Stimulated activated effector memory CD8-positive, alpha-beta T cell treated with anti-CD3 and anti-CD28 coated beads, Interleukin-12 subunit alpha, Interleukin-12 subunit beta, amount 100 ng/mL, for 72 hours (primary cell): ENCODE measurements around the gene NPRL2.

ENCODE experiments used
- ATAC-seq: fragments of 150-1000 bp; cut with Tn5 transposase; 2 replicates; pipeline ENCODE4 v1.10.0; 2021
- DNase-seq, 2 donors: peaks; one replicate each; pipeline ENCODE4 v3.0.0; 2021 to 2022; ENCODE audit warnings: low spot score in 2 of 2
- H3K27ac Mint-ChIP-seq: one replicate; pipeline ENCODE4 v1.8.0; 2022; ENCODE audit warnings: mild to moderate bottlenecking, mixed read lengths
- H3K36me3 Mint-ChIP-seq: one replicate; pipeline ENCODE4 v1.8.0; 2022; ENCODE audit warnings: mild to moderate bottlenecking, mixed read lengths
- H3K4me1 Mint-ChIP-seq: one replicate; pipeline ENCODE4 v1.8.0; 2022; ENCODE audit warnings: mixed read lengths
- H3K4me3 Mint-ChIP-seq: one replicate; pipeline ENCODE4 v1.8.0; 2022; ENCODE audit warnings: mild to moderate bottlenecking, mixed read lengths
- H3K9me3 Mint-ChIP-seq: one replicate; pipeline ENCODE4 v1.8.0; 2022; ENCODE audit warnings: mixed read lengths

Gene NPRL2

GRCh38 chr3:50330330-50330729 is 20.2 kb downstream of the NPRL2 start:
- Mint-ChIP-seq H3K9me3 (no peaks in the 10 kb centered on the region), H3K27ac (peak overlapping the region; percentile 37), H3K4me3 (no peak overlapping the region), H3K36me3 (peaks cover 91% of the 10 kb centered on the region), H3K4me1 (peaks cover 35% of the 10 kb centered on the region)
- ATAC-seq (no peak), DNase-seq (no peak)

DNA sequence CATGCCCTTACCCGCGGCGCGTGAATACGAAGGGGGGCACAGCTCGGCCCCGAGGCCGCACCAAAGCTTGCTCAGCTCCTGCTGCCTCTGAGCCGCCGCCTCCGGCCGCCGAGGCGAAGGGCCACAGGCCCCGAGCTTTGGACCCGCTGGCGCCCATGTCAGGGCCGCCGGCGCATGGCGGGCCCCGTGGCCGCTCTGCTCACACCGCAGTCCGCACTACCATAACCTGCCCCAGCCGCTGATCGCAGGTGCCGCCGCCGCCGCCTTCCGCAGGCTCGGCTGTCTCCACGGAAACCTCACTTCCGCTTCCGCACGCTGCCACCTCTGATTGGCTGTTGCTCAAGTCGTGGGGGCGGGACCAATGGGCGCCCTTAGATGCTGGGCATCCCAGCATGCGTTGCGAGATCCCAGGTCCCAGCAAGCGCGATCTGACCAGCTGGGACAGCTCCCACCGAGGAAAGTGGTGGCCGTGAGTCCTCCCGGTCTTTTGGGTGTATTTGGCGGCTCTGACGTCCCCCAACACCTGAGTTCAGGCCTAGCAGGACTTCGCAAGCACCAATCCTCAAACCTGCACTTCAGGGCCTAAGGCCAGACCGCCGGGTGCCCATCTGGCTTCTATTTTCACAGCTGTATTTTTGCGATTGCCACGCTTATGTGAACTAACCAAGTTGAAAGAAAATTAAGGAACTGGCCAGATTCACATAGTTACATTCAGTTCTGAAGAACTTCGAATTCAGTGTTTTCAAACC is 22.5 kb downstream of the NPRL2 start, which contains the start of gene TUSC2:
Gene TUSC2 (minus strand): TSS at position 281 of the 749 bp plus-strand sequence. CDS start 124 bp downstream, at position 157.
- Mint-ChIP-seq H3K4me1 (peaks cover 24% of the 10 kb centered on the region), H3K36me3 (peaks cover 77% of the 10 kb centered on the region), H3K4me3 (peak within 1 kb of the TSS; percentile 80), H3K9me3 (no peaks in the 10 kb centered on the region), H3K27ac (peak within 1 kb of the TSS; percentile 88)
- peak; percentile 92 for ATAC-seq
- DNase-seq, result peak; percentile 82 to 95

- peak overlapping the region; percentile 80 for H3K4me3 Mint-ChIP-seq
- DNase-seq, result no peak
- H3K4me1 Mint-ChIP-seq, result peaks cover 30% of the 10 kb centered on the region
- H3K9me3 Mint-ChIP-seq, result no peaks in the 10 kb centered on the region
- peak overlapping the region; percentile 88 for H3K27ac Mint-ChIP-seq
- H3K36me3 Mint-ChIP-seq, result peaks cover 67% of the 10 kb centered on the region
- no peak for ATAC-seq
These were observed 23.4 kb downstream of the NPRL2 start for GRCh38 chr3:50327129-50327528.

DNA sequence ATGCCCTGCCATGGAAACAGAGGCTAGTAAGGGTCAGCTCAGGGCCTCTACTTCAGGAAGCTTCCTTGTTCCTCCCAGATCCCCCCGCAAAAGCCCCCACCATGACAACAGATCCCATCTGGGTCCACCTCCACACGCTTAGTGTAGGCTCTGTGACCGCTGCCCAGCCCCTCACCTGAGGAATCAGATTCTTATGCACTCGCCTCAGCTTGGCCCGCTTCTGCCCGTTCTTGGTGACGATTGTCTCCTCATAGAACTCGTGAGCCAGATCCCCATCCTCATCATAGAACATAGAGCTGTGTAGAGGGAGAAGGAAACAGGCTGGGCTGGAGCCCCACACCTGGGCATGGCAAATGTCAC is 24.4 kb downstream of the NPRL2 start:
- ATAC-seq (no peak), DNase-seq (no peak)
- Mint-ChIP-seq H3K27ac (no peak overlapping the region), H3K36me3 (peaks cover 57% of the 10 kb centered on the region), H3K9me3 (no peaks in the 10 kb centered on the region), H3K4me3 (peak overlapping the region; percentile 80), H3K4me1 (peaks cover 30% of the 10 kb centered on the region)

- Mint-ChIP-seq H3K9me3 (no peaks in the 10 kb centered on the region), H3K4me3 (no peak overlapping the region), H3K4me1 (peaks cover 31% of the 10 kb centered on the region), H3K27ac (peak overlapping the region; percentile 91), H3K36me3 (peaks cover 52% of the 10 kb centered on the region)
- no peak for DNase-seq
- ATAC-seq, result no peak
These were observed 24.9 kb downstream of the NPRL2 start for GRCh38 chr3:50325497-50326181.

- ATAC-seq, result no peak
- Mint-ChIP-seq H3K4me3 (no peak overlapping the region), H3K27ac (peak overlapping the region; percentile 91), H3K4me1 (peaks cover 37% of the 10 kb centered on the region), H3K9me3 (no peaks in the 10 kb centered on the region), H3K36me3 (peaks cover 46% of the 10 kb centered on the region)
- no peak for DNase-seq
These were observed 25.5 kb downstream of the NPRL2 start for GRCh38 chr3:50325113-50325480.

DNA sequence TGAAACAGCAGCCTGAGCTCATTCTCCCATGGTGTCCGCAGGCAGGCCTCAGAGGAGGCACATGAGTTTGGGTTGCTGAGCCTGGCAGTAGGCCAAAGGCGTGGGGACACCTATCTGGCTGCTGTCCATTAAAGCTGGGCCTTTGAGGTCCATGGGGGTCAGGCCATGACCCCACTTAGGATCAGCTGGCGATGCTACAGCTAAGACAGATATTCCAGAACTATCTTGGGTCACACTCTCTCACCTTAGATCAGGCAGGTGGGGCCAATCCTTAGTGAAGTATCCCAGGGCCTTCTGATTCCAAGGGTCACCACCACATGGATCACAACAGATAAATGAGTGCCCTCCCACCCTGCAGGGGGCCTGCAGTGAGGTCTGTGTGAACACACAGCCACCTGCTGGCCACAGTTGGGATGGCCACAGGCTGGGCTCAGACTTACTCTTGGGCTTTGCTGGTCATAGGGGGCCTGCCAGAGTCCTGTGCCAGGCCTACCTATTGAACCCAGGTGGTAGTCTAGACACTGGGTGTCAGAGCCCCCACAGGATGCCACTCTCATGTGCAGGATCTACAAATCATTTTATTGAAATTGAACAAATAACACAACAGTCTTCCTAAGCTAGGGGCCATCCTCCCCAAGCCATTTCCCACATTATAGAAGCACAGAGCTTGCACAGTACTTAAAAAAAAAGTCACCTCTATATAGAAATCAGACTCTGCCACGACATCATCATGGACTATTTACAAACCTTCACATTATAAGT is 26.0 kb downstream of the NPRL2 start:
- Mint-ChIP-seq H3K9me3 (no peaks in the 10 kb centered on the region), H3K36me3 (peaks cover 41% of the 10 kb centered on the region), H3K4me3 (no peak overlapping the region), H3K27ac (peak overlapping the region; percentile 91), H3K4me1 (peaks cover 42% of the 10 kb centered on the region)
- ATAC-seq (peak; percentile 42), DNase-seq (peak; percentile 52 to 82)

DNA sequence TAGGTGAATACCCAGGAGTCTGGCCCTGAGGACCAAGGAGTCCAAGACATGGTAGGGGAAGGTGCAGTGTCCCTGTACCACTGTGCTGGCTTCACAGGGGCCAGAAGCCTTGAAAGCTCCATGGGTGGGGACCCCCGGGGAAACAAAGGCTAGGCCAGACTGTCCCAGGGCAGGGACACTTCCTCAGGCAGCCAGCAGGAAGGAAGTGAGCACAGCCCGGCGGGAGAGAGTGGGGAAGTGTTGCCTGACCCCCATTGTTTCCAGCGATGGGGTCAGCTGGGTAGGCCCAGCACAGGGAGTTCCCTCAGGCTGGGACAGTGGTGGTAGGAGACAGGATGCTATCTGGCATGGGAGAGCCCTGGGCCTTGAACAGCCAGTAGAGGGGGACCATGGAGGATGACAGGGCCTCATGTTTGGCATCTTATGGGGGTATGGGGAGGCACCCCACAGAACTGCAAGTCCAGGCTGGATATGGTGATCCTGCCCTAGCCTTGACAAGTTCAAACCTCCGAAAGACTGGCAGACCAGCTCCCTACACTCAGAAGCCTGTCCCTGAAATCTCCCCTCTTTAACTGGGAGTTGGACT is 26.9 kb downstream of the NPRL2 start:
- Mint-ChIP-seq H3K9me3 (no peaks in the 10 kb centered on the region), H3K4me3 (peak overlapping the region; percentile 78), H3K36me3 (peaks cover 33% of the 10 kb centered on the region), H3K4me1 (peaks cover 50% of the 10 kb centered on the region), H3K27ac (peak overlapping the region; percentile 91)
- ATAC-seq (no peak), DNase-seq (no peak)

DNA sequence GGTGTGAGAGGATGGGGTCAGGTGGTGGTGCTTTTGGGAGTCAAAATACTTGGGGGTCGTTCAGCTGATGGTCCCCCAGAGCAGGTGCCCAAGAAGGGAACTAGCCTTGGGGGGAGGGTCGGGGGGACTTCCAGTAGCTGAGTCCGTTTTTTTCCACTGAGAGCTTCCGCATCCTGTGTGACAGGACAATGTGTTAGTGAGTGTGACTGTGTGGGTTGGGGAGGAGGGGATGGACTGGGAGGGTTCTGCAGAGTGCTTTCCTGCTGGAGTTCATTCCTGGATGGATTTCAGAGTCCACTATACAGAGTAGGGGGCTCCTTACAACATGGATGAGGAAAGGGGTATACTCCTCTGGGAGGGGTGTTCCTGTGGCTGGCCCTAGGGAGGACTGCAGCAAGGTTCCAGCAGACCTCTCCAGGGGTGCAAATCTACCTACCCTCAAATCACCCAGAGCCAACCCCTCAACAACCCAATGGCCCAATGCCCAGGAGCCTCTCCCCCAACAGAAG is 27.4 kb downstream of the NPRL2 start:
- DNase-seq (no peak), ATAC-seq (no peak)
- Mint-ChIP-seq H3K9me3 (no peaks in the 10 kb centered on the region), H3K27ac (peak overlapping the region; percentile 91), H3K4me3 (peak overlapping the region; percentile 78), H3K4me1 (peaks cover 56% of the 10 kb centered on the region), H3K36me3 (peaks cover 27% of the 10 kb centered on the region)

DNA sequence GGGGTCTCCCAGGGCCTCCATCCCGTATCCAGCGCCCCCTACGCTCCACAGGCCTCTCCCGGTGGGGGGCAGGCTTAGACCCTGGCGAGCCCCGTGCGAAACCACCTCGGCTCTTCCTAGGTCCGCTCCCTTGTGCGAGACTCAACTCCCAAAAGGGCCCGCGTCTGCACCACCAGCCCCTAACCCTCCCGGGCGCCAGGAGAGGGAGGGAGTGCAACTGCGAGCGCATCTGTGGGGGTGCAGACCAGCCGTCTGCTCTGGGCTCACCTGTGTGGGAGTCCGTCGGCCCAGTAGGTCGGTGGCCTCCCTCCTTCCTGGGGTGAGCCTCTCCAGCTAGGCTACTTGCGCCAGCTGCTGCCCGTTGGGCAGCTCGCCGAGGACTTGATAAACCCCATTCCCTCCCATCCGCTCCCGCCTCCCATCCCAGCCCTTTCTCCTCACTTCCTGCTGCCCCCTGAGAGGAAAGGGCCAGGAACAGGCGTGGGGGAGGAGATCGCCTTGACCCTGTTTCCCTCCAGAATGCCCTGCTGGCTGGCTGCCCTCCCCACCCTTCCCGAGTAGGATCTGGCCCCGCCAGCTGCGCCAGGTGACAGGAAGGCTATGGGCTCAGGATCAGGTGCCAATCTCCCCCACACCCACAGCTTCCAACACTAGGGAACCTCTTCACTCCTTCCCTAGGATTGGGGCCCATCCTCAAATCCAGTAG is 28.0 kb downstream of the NPRL2 start, which contains the start of gene HYAL2:
Gene HYAL2 (minus strand): TSS at position 360 of the 706 bp plus-strand sequence. CDS start 2,256 bp downstream, outside the sequence.
- H3K36me3 Mint-ChIP-seq, result peaks cover 23% of the 10 kb centered on the region
- DNase-seq, result no peak
- peak within 1 kb of the TSS; percentile 98 for H3K27ac Mint-ChIP-seq
- peak within 1 kb of the TSS; percentile 78 for H3K4me3 Mint-ChIP-seq
- no peaks in the 10 kb centered on the region for H3K9me3 Mint-ChIP-seq
- peaks cover 57% of the 10 kb centered on the region for H3K4me1 Mint-ChIP-seq
- ATAC-seq, result no peak

GRCh38 chr3:50322115-50322385 is 28.5 kb downstream of the NPRL2 start:
- DNase-seq (no peak), ATAC-seq (no peak)
- Mint-ChIP-seq H3K4me1 (peaks cover 55% of the 10 kb centered on the region), H3K4me3 (peak overlapping the region; percentile 78), H3K9me3 (no peaks in the 10 kb centered on the region), H3K27ac (no peak overlapping the region), H3K36me3 (peaks cover 23% of the 10 kb centered on the region)

GRCh38 chr3:50321336-50322114 is 29.1 kb downstream of the NPRL2 start:
- H3K9me3 Mint-ChIP-seq, result no peaks in the 10 kb centered on the region
- DNase-seq (peak; percentile 77 to 95), ATAC-seq (peak; percentile 75)
- H3K36me3 Mint-ChIP-seq, result peaks cover 23% of the 10 kb centered on the region
- peak overlapping the region; percentile 78 for H3K4me3 Mint-ChIP-seq
- H3K4me1 Mint-ChIP-seq, result peaks cover 55% of the 10 kb centered on the region
- peak overlapping the region; percentile 98 for H3K27ac Mint-ChIP-seq

DNA sequence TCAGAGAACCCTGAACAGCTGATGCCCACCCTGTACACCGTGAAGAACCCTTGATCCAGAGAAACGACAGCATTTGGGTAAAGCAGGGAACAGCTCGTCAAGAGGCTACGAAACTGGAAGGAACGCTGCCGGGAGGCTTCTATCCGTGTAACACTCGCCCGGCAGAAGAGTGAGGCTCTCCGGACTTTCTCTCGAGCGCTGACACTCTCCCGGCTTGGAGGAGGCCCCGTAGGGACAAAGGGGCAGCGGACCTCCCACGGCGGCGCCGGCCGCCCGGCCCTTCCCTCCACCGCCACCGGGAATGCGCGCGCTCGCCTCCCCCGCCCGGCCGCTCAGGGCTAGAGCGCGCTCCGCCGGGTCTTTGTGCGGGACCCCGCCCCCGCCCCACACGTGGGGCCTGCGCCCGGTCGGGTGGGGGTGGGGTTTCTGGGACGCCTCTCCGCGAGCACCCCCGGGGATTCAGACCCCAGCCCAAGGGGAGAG is 29.7 kb downstream of the NPRL2 start:
- H3K4me1 Mint-ChIP-seq, result peaks cover 54% of the 10 kb centered on the region
- H3K9me3 Mint-ChIP-seq, result no peaks in the 10 kb centered on the region
- peak overlapping the region; percentile 98 for H3K27ac Mint-ChIP-seq
- H3K36me3 Mint-ChIP-seq, result peaks cover 22% of the 10 kb centered on the region
- ATAC-seq (peak; percentile 55), DNase-seq (no peak)
- peak overlapping the region; percentile 78 for H3K4me3 Mint-ChIP-seq
